ENCODE measurements around the gene TANC1.

TANC1 gene

DNA sequence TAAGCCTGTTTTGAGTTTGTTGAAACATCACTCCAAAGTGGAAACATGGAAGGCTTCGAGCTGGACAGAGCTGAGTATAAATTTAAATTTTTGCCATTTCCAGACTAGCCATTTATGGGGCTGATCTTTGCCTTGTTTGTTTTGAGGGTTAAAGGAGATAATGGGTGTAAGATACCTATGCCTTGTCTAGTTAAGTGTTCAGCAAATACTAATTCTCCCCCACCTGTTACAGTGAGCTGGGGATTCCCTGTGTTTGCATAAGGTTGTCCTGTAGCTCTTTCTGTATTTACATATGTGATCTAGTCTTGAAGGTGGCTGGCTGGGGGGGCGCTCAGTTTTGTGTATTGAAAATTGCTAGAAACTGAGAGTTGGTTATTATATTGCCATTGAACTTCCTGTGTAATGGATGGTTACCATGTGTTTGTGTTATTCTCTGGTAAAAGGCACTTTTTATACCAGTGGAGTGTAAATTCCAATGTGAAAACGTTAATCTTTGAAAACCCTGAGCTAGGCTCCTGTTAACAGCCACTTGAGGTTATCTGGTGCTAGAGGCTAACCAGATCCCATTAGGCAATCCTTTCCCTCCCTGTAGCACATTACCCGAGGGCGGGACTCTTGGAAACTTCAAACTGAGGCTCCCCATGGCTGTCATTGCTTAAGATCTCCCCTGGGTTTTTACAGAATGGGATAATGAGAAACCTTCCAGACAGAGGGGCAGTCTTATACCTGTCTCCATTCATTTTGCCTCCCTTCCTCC lies 26.7 kb downstream of the TANC1 start:
- DNase-seq (ENCODE audit: low read depth in 3 of 3), result no peak

DNA sequence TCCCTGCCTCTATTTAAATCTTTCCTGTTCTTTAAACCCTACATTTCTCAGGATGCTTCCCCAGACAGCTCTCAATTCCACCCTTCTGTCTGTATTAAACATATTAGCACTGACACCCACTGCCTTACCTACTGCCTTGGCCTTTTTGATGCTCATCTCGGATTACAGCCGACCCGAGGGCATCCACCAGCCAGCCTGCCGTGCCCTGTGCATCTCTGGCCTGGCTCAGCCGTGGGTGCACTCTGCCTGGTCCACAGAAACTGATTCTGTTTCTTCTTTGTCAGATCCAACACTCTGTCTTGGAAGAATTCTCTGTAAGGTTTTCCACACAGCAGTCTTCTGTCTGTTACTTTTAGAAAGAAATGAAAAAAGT lies 27.2 kb downstream of the TANC1 start:
- DNase-seq (ENCODE audit: low read depth in 3 of 3), result no peak

DNA sequence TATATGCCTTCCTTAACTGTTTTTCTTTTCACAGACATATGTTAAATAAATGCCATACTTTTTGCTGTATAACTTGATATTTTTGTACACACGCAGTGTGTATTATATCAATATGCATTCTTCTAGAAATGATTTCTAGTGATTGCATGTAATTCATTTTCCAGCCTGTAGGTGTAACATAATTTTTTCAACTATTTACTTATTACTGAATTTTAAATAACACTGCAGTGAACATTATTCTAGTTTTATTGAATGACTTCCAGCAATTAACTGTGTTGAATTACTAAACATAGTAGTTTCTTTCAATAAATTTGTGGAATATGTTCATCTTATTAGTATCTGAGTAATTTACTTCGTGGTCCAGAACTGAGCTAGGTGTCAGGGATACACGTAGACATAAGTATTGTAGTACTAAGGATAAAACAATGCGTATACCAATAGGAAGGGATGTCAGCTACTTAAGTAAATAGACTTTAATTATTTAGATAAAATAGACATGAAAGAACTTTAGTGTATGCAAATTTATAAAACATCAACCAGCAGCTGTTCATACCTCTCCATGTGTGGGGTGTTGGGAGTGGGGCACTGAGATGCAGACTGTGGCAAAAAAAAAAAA lies 28.0 kb downstream of the TANC1 start:
- DNase-seq (ENCODE audit: low read depth in 3 of 3), result no peak

DNA sequence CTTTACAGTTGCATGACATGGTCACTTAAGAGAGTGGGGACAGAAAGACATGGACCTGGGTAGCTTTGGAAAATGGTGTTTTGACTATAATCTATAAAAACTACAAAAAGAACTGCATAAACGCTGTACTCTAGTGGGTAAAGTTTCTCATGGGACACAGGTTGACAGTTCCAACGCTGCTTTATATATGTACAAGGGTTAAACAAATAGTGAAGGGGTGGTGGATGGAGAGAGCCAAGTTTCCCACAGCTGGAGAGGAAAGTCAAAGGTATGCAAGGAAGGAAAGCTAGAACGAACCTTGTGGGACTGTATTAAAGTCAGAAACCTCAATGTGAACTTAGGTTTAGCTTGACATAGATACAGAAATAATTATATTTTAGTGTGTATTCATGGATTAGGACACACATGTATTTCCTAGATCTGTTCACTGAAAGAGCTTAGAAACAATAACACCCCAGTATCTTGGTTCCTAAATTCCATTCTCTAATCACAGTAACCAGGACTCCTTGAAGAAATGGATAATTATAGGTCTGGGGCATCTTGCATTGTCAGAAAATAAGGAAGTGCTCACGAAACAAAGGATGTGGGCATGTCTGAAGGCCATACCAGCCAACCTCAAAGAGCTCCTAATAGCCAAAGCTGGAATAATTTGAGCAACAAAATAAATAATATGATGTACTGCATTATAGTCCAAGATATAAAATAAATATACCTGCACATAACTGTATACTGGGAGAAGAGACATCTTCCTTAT lies 28.8 kb downstream of the TANC1 start:
- DNase-seq (ENCODE audit: low read depth in 3 of 3), result no peak

DNA sequence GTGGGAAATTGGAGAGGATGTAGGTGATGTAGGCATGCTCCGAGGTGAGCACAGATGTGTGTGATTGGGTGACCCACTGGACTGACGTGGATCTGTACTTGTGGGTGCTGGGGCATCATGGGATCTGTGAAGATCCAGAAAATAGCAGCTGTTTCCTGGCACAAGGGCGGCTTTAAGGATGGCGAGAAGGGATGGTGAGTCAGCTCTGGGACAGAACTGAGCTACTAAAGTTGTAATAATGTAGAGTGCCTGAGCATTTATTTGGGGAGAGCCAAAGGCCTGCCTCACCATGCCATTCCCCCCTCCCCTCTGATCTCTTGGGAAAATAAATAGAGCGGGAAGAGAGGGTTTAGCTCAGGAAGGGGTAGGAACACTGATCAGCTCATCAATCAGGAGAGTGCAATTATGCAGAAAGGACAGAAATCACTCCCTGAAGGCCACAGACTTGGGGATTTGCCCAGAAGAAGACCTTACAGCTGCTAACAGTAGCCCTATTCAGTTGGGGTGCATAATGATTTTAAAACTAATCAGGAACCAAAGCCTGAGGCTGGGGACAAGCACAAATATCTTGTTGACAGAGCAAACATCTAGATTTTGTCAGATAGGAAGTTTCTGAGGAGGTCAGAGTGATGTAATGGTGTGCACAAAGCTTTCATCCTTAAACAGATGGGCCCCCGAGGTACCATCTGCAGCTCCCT lies 30.3 kb downstream of the TANC1 start:
- DNase-seq (ENCODE audit: low read depth in 3 of 3), result no peak

DNA sequence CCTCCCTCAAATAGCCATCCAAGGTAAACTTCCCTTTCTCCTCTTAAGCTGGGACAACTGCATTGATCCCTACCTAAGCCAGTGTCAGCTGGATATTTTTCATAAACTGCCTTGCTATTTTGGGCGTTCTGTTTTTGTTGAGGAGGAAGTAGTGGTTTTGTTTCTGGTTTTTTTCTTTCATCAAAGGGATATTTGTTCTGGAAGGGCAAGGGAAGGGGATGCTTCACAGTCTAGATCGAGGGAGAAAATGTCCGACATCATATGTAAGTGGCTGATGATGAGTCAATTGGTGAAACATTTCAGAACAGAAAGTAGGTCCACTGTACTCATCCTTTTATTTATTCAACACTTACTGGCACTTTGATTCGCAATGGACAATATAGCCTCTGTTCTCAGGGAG lies 31.0 kb downstream of the TANC1 start:
- DNase-seq (ENCODE audit: low read depth in 3 of 3), result no peak

DNA sequence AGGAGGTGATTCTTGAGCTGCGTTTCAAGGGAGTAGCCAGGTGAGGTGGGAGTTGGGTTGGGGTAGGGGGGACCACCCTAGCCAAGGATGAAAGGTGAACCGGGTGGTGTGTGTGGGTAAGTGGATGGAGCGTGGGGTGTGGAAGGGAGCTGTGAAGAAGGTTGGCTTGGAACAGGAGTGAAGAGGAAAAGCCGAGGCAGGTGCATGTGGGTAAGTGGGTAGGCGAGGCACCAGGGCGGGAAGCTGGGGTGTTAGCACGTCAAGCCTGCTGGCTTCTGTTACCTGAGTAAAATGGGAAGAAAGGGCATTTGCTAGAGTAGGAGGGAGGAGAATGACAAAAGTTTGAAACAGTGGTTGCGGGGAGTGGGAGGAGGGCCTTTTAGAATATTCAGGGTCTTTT lies 31.6 kb downstream of the TANC1 start:
- DNase-seq (ENCODE audit: low read depth in 3 of 3), result no peak

DNA sequence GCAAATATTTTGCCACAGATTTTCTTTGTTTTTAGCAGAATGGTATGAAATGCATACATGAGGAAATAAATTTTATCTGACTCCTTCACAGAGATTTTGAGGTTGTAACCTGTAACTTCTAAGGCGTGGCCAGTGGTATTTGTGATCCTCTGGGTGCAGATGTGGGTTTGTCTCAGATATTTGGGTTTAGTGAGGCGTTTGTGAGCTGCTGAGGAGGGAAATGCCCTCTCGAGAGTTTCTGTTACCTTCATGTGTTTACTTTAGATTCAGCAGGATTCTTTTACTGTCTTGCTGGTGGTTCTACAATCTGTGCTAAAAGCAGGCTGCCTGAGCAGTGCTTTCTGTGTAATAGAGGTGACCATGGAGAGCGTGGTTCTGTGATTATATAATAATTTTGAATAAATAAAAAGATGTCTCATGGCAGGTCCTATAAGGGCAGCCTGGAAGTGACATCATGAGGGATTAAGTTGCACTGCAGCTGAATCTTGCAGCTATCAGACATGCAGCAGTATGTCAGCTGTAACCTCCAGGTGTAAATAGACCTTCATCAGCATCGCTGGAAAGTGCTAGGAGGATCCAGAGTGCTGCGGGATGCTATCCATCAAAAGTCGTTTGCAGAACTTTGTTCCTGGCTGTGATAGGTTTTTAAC lies 34.1 kb downstream of the TANC1 start:
- DNase-seq (ENCODE audit: low read depth in 3 of 3), result no peak

DNA sequence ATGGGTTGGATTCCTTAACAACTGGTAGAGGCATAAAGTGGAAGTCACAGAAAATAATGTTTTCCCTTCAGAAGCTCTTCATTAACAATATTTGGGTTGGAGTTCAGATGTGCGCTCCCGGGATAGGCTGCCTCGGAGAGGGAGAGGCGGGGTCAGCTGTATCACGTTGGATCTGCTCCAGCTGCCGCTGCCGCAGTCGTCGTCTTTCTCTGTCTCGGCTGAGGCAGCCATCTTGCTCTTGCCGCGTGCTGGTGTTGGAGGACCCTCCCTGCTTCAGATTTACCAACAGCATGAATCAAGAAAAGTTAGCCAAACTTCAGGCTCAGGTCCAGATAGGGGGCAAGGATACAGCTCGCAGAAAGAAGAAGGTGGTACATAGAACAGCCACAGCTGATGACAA lies 35.1 kb downstream of the TANC1 start:
- no peak for DNase-seq (ENCODE audit: low read depth in 3 of 3)

DNA sequence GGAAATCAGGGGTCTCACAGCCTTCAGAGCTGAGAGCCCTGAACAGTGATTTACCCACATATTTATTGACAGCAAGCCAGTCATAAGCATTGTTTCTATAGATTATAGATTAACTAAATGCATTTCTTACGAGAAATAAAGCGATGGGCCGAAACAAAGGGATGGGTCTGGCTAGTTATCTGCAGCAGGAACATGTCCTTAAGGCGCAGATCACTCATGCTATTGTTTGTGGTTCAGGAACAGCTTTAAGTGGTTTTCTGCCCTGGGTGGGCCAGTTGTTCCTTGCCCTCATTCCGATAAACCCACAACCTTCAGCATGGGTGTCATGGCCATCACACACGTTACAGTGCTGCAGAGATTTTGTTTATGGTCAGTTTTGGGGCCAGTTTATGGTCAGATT lies 36.4 kb downstream of the TANC1 start:
- DNase-seq (ENCODE audit: low read depth in 3 of 3), result no peak

DNA sequence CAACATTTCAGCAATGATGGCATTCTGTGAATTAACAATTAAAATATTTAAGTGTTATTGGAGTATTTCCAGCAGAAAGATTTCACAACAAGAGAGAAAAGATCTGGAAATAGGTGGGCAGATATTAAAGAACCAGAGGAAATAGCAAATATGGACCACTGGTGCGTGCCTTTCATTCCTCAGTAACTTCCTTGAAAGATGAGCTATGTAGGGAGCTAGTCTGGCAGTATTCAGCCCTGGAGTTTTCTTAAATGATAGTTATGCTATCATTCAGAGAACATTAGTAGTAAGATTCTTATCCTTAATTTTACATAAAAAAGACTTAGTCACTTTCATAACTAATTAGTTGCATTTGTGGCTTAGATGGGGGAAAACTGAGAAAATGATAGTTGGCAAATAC lies 41.5 kb downstream of the TANC1 start:
- DNase-seq (ENCODE audit: low read depth in 3 of 3), result no peak

DNA sequence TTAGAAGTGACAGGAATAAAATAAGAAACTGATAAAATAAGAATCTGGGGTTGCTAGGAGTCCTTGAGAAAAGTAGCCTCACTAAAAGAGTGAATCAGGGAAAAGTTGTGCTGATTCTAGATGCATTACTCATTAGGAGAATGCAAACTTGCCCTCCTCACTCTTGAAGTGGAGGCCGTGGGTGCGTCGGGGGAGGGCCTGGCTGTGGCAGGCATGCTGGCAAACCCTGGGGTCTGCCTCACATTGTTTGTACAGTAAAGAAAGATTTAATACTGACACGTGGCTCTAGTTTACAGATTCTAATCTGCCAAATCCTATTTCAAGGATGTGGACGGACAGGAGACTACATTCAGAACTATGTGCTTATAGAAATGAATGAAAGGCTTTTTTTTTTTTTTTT lies 41.9 kb downstream of the TANC1 start:
- DNase-seq (ENCODE audit: low read depth in 3 of 3), result no peak

DNA sequence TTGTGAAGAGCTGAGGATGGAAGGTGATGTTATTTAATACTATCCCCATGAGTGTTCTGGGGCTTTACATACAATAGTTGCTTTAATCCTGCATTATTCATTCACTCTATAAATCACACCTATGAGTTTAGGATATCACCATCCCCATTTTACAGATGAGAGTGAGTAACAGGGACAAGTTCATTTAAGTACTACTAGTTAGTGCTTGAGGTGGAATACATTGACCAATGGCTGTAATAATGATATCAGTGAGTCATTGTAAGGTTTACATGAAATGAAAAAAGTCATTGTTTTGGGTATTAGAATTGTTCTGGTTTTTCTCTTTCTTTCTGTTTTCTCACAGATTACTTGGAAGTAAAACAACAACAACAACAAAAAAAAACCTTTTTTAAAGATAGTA lies 42.5 kb downstream of the TANC1 start:
- DNase-seq (ENCODE audit: low read depth in 3 of 3), result no peak

DNA sequence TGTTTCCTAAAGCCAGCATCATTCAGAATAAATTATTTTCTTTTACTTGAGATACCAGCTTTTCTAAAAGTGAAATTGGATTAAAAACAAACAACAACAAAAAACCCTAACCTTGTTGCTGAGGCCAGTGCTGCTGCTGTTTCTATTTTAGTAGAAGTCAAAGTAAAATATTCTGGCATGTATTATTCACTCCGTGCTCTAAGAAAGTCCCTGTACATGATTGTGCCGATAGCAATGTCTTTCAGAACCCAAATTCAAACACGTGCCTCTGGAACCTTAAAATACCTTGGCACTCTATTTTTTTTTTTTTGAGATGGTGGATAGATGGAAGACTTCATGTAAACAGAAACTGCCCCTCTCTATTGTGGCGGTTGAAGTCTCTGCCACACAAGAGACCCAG lies 43.7 kb downstream of the TANC1 start:
- no peak for DNase-seq (ENCODE audit: low read depth in 3 of 3)

DNA sequence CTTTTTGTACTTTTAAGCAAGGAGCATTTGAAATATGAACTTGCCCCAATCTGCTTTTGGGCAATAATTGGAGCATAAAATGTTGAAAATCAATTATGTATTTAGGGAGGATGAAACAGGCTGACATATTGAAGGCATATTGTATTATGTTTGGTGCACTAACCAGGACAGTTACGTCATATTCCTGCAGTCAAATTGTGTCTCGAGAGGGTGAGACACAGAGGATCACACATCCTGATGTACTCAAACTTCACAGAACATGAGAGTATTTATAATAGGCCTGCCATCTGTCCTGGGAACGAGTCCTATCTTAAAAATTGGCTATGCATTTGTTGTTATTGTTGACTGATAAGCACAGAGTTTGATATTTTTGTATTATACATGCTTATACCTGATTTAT lies 44.7 kb downstream of the TANC1 start:
- DNase-seq (ENCODE audit: low read depth in 3 of 3), result no peak

DNA sequence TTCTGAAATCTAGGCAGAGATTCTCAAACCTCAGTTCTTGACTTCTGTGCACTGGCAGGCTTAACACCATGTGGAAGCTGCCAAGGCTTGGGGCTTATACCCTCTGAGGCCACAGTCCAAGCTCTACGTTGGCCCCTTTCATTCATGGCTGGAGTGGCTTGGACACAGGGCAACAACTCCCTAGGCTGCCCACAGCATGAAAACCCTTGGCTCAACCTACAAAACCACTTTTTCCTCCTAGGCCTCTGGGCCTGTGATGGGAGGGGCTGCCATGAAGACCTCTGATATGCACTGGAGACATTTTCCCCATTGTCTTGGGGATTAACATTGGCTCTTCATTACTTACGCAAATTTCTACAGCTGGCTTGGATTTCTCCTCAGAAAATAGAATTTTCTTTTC lies 46.7 kb downstream of the TANC1 start:
- no peak for DNase-seq (ENCODE audit: low read depth in 3 of 3)

DNA sequence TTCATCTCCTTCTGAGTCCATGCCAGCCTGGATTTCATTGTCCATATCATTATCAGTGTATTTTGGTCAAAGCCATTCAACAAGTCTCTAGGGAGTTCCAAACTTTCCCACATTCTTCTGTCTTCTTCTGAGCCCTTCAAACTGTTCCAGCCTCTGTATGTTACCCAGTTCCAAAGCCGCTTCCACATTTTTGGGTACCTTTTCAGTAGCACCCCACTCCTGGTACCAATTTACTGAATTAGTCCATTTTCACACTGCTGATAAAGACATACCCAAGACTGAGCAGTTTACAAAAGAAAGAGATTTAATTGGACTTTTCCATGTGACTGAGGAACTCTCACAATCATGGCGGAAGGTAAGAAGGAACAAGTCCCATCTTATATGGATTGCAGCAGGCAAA lies 47.4 kb downstream of the TANC1 start:
- DNase-seq (ENCODE audit: low read depth in 3 of 3), result no peak

DNA sequence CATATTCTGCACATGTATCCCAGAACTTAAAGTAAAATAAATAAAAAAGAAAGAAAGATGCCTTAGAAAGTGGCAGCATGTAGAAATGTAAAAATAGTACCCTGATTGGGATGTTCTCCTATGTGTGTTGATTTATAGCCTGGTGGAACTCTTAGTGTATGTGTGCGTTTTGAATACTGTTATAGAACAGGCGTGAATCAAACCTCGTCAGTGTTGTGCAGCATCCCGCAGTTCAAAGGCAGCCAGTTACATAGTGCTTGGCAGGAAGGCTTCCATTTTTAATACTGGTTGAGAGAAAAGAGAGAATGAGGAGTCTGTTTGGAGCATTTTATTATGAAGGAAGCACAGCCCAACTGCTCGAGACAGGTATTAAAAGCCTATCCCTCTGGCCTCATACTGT lies 49.4 kb downstream of the TANC1 start:
- no peak for DNase-seq (ENCODE audit: low read depth in 3 of 3)

DNA sequence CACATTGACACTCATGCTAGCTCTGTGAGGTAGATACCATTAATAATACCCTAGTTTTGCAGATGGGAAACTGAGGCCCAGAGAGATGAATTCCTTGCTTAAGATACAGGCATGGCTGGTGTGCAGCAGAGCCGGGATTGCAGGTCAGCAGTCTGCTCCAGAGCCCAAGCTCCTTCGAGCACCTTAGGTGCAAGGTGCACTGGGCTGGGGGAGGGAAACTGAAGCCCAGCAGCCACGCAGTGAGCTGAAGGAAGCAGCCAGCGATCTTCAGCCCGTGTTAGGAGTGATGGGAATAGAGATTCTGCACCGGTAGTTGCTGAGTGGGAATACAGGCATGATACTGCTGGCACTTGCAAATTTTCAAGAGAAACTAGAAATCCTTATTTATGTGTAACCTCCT lies 50.6 kb downstream of the TANC1 start:
- DNase-seq (ENCODE audit: low read depth in 3 of 3), result no peak

DNA sequence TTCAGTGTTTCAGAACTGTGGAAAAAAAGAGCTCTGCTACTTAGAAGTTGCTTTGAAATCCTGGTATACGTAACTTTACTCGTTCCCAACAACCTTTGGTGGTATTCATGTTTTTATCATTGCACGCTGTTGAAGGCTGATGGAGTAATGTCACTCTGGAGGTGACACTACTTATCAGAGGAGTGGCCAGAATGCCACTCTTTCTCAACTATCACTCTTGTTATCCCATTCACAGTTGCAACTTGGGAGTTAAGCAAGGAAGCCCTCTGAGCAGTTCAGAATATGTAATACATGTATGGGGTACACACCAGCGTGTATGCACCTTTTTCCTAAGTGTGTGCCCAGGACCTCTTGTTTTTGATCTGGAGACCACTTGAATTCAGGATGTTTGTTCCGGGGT lies 53.6 kb downstream of the TANC1 start:
- no peak for DNase-seq (ENCODE audit: low read depth in 3 of 3)

DNA sequence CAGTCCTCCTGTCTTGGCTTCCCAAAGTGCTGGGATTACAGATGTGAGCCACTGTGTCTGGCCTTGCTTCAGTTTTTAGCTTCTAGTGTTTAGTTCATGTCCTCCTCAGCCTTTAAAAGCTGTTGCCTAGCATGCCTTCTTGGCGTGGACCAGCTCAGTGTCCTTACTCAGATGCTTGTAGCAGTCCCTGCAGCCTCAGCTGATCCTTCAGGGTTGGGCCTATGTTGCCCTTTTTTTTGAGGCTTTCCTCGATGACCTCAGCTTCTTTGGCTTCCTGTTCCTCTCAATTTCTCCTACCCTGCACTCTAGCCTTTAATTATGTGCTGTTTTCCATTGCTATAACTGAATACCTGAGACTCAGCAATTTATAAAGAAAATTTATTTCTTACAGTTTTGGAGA lies 57.7 kb downstream of the TANC1 start:
- DNase-seq (ENCODE audit: low read depth in 3 of 3), result no peak

DNA sequence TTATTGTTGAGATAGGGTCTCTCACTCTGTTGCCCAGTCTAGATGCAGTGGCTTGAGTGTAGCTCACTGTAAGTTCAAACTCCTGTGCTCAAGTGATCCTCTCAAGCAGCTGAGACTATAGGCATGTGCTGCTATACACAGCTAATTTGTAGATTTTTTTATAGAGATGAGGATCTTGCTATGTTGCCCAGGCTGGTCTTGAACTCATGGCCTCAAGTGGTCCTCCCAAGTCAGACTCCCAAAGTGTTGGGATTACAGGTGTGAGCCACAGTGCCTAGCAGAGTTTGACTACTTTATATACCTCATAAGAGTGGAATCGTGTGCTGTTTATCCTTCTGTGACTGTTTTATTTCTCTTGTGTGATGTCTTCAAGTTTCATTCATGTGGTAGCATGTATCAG lies 60.3 kb downstream of the TANC1 start:
- DNase-seq (ENCODE audit: low read depth in 3 of 3), result no peak

Data from stimulated activated CD4-positive, alpha-beta T cell treated with anti-CD3 and anti-CD28 coated beads, TNF-alpha, amount 100 ng/mL, for 4 hours (primary cell).